Heart left ventricle (tissue), 13 donors: Measurements from ENCODE around the gene SPIN2B.

ENCODE experiments used
- CTCF ChIP-seq, 12 donors: fragments of 200-600 bp; sonication (generic) in 4 of 12; IDR thresholded peaks; one replicate each; pipeline versions ENCODE4 v1.5.0 to v1.8.0; 2018 to 2022; ENCODE audit warnings: antibody characterized with exemption in 12 of 12, mild to moderate bottlenecking in 5 of 12
- POLR2A ChIP-seq, 2 donors: fragments of 450-650 bp; IDR thresholded peaks; one replicate each; pipeline ENCODE4 v1.6.1; 2017; ENCODE audit warnings: antibody characterized with exemption in 2 of 2, mild to moderate bottlenecking in 2 of 2, moderate library complexity in 2 of 2
- donor health status: ischemic (EF 13 %, LVEDD 7.1; RV severe dilation, severe dysfunction).
- donor health status: DM: no; HTN: yes; CAD: no.
- donor health status: DM: no; HTN: no; CAD: no.
- donor health status: ischemic (EF 25% LVEDD 6.9; RV normal size, moderate dysfunction).
- donor health status: ischemic (EF 25% LVEDD 5.7; RV mildly dilated, moderate dysfunction).
- donor health status: ischemic (EF 35%, LVEDD 5.7; RV mildly dilated, moderate dysfunction).
- donor health status: nonischemic (EF 11% LVEDD 7.7; RV severe dilation, severe dysfunction).
- donor health status: DM: yes; HTN: yes; CAD: no.
- donor health status: PGD.
- donor health status: ischemic (EF 29% LVEDD 5.4; RV normal size, mild dysfunction).
- donor health status: nonischemic (EF 23%, LVEDD 6.1; RV moderate dilation, normal function).

GRCh38 chrX:57104921-57105398 is 16.4 kb downstream of the SPIN2B start:
- TF ChIP-seq CTCF (IDR thresholded peaks at IDR 0.05), result no peak
- no peak for TF ChIP-seq POLR2A (IDR thresholded peaks at IDR 0.05)
